Mucosa of gallbladder (tissue), 1 donor: ENCODE data around the gene CIITA. TPM values are rescaled to one million over a fixed set of nuclear protein-coding genes. Genes with fewer than 3 reads are reported as not detected.

Source experiments
- DNase-seq: peaks from one replicate; pipeline ENCODE4 v3.0.0-alpha.2; 2020; ENCODE audit warnings: low spot score
- total RNA-seq: library from RNA; stranded (reverse); gene quantifications from one replicate; pipeline ENCODE4 v1.2.1, GENCODE V29; 2021
- donor health status: DM: no; HTN: no; CAD: no.

The CIITA gene
- total RNA-seq, 1 donor from 2014 or later, result 26.9 TPM

GRCh38 chr16:10978871-10979446, 102.0 kb downstream of the CIITA start:
- DNase-seq, result no peak

GRCh38 chr16:10979717-10980601, 103.0 kb downstream of the CIITA start:
- no peak for DNase-seq

- DNase-seq, result no peak
Observed at GRCh38 chr16:10980813-10981212, 103.8 kb downstream of the CIITA start.

GRCh38 chr16:10981697-10982216, 104.8 kb downstream of the CIITA start:
- DNase-seq, result no peak

- no peak for DNase-seq
Observed at GRCh38 chr16:10982465-10983150, 105.6 kb downstream of the CIITA start.

GRCh38 chr16:10983159-10983558, 106.2 kb downstream of the CIITA start:
- DNase-seq, result no peak

GRCh38 chr16:10984509-10984908, 107.5 kb downstream of the CIITA start:
- DNase-seq, result no peak

Other genes with a start within 250 kb of the CIITA start
- not detected for gene TEKT5, start 182.3 kb upstream of the CIITA start, total RNA-seq
- 27.2 TPM for gene NUBP1, start 133.4 kb upstream of the CIITA start, total RNA-seq
- gene TVP23A, start 58.4 kb upstream of the CIITA start, total RNA-seq, result 0.52 TPM
- 41.3 TPM for gene DEXI, start 65.3 kb downstream of the CIITA start, total RNA-seq
- 27.6 TPM for gene CLEC16A, start 67.4 kb downstream of the CIITA start, total RNA-seq